GM18867 (cell line): ENCODE data around the gene FOXB2.
"Not testable (repeated sequence)": the region's sequence is repeated elsewhere in the genome, so short reads cannot be mapped to it uniquely, and the experiment has no call there.

Experiments
- ATAC-seq: cut with Tn5 transposase; IDR thresholded peaks from one replicate; pipeline ENCODE4 v1.9.1; 2021; ENCODE audit warnings: mild to moderate bottlenecking, moderate library complexity; ENCODE audit not compliant: unreplicated experiment

Gene FOXB2

DNA sequence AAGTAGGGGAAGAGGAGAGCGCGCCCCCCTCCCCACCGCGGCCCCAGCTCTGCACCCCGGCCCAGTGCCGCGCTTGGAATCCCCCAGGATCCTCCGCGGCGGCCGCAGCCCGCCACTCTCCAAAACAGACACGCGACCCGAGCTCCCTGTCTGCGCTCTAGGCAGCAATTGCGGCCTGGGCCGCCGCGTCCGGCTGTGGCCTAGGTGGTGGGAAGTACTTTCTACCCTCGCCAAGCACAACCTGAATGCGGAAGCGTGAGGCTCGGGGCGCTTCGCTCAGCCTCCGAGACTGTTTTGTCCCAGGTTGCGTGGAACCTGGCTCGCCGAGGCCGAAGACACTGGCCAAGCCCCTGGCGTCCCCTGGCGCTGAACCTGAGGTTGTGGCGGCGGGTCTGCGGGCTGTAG is 3.3 kb upstream of the FOXB2 start:
- no peak for ATAC-seq

DNA sequence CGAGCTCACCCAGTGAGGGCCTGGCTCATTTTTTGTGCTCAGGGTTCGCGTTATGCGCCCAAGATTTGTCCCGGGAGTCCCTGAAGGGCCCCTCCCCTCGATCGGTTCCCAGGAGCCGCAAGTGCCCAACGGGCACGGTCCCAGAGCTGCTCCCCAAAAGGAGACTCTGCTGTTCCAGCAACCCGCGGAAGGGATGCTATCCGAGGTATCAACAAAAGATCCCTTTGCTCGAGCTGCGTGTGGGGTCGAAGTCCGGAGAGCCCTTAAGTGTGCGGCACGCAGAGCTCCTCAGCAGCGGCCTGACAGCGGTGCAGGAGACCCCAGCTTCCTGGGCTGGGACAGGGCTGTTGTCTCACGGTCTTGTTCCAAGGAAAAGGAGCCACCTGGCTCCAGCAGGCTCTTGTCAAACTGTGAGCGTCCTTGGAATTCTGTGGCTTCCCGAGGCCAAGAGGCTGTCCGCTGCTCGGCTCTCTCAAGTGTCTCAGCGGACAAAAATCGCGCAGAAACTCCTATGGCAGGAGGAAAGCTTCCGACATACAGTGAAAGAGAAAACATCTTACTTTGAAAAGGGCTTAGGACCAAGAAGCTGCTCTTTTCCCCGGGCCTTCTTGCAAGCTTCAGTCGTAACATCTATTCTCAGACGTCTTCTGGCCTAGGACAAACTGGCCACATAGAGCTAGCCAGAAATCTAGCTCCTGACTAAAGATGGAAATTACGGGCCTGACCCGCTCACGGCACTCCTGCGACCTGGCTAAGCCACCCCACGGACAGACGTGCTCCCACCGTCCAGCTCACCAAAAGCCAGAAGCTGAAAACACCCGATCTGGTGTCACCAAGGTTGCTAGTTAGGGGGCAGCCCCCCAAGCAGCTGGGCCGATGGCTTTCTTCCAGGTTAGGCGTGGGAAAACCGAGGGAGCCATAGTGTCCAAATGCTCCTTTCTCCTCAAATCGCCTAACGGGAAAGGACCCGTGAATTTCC is 2.6 kb upstream of the FOXB2 start:
- no peak for ATAC-seq

DNA sequence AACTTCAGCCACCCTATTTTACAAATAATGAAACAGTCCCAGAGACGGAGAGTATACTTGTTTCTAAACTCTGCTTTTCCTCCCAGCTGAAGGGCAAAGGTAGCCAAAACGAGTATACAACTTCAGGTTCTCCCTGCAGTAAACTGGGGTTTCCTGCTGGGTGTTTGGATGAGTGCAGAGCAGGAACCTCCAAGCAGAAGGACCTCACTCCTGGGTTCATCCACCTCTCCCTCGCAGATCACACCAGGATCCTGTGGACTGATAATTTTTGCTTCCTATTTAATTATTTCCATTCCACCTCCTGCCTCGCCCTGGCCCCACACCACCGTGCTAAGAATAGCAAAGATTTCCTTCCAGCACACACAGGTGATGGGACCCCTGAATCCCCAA is 2.0 kb upstream of the FOXB2 start:
- no peak for ATAC-seq

DNA sequence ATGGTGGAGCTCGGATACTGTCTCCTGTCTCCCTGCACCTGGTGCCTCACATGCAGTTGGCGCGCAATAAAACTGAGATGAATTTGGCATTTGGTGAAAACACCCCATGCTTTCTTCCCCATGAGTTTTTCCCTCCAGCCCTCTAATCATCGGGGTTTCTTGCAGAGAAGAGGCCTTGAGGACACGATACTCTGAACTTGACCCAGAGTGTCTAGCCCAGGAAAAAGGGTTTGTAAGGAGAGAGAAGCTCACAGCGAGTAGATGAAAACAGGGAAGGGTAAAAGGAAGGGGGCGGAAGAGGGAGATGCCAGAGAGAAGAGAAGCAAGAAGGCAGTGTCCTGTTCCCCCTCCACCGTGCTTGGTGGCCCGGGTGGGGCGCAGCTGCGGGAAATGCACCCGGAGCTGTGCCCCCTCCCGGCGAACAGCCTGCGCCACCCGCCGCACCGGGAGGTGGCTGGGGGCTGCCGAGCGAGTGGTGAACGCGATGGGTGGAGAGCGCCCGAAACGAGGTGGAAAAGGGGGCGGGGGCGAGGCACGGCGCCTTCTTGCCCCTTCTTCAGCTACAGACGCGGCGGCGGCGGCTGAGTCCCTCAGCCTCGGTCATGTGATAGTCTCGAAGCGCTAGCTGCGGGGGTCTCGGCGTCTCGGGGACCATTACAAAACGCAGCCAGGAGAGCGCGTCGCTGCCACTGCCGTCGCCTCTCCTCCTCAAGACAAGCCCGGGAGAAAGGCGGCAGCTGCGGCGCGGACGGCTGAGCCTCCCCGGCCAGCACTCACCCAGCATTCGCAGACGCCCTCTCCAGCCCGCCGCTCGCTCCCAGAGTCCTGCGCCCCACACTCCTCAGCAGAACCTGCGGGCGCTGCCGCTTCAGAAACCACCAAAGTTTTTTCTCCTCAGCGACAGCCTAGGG is 1.1 kb upstream of the FOXB2 start:
- ATAC-seq = no peak

DNA sequence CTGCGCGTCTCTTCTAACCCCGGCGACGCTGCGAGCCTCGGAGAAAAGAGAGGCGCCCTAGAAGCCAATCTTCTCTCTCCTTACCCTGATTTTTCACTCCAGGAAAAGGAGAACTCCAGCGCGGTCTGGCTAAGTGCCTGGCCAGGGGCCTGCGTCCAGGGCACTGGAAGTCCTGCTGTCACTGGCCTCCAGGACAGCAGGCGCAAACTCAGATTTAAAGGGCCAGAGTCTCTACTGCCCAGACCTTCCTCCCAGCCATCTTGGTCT is 553 bp upstream of the FOXB2 start:
- ATAC-seq = no peak

DNA sequence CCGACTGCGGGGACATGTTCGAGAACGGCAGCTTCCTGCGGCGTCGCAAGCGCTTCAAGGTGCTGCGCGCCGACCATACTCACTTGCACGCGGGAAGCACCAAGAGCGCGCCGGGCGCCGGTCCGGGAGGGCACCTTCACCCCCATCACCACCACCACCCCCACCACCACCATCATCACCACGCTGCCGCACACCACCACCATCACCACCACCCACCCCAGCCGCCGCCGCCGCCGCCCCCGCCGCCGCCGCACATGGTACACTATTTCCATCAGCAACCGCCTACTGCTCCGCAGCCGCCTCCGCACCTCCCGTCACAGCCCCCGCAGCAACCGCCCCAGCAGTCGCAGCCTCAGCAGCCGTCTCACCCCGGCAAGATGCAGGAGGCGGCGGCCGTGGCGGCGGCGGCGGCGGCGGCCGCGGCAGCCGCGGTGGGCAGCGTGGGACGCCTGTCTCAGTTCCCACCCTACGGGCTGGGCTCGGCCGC is 514 bp downstream of the FOXB2 start:
- no peak for ATAC-seq

DNA sequence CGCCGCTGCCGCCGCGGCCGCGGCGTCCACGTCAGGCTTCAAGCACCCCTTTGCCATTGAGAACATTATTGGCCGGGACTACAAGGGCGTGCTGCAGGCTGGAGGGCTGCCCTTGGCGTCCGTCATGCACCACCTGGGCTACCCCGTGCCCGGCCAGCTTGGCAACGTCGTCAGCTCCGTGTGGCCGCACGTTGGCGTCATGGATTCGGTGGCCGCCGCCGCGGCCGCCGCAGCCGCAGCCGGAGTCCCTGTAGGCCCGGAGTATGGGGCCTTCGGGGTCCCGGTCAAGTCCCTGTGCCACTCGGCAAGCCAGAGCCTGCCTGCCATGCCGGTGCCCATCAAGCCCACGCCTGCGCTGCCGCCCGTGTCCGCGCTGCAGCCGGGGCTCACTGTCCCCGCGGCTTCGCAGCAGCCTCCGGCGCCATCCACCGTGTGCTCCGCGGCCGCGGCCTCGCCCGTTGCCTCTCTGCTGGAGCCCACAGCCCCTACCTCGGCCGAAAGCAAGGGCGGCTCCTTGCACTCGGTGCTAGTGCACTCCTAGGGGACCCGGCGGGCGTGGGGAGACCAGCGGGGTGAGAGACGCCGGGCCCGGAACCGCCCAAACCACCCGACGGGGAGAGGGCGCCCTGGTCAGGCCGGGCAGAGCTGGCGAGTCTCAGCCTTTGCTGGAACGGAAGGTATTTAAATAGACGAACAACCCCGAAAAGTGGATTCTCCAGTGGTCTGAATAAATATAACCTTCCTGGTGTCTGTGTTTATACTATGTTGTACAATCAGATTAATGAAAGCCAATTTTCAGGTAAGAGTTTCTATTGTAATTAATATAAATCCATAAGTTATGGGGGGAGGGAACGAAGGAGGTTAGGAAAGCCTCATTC is 1.2 kb downstream of the FOXB2 start:
- no peak for ATAC-seq

DNA sequence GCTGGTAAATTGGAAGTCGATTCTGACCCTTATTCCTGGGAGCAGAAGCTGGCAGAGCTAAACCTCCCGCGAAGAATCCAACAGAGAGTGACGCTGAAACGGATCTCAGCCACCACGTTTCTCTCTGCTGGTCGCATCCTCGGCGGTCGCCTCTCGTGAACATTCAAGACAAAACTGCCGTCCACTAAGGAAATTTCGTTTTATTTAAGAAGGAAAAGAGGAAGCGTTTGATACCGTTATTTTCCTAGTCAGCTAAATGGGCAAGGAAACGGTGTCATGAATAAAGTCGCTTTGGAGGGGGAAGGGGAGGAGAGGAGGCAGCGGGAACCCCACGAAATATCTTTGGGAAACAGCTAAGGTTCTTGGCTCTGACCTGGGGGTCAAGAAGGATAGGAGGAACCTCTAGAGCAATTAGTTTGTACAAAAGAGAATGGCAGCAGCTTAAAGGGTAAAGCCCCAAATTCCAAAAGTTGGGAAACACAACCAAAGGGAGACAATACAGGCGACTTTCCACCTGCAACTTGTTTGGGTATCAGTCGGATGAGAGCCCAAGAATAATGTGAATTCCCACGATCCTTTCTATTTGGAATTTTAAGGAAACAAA is 1.9 kb downstream of the FOXB2 start:
- no peak for ATAC-seq

DNA sequence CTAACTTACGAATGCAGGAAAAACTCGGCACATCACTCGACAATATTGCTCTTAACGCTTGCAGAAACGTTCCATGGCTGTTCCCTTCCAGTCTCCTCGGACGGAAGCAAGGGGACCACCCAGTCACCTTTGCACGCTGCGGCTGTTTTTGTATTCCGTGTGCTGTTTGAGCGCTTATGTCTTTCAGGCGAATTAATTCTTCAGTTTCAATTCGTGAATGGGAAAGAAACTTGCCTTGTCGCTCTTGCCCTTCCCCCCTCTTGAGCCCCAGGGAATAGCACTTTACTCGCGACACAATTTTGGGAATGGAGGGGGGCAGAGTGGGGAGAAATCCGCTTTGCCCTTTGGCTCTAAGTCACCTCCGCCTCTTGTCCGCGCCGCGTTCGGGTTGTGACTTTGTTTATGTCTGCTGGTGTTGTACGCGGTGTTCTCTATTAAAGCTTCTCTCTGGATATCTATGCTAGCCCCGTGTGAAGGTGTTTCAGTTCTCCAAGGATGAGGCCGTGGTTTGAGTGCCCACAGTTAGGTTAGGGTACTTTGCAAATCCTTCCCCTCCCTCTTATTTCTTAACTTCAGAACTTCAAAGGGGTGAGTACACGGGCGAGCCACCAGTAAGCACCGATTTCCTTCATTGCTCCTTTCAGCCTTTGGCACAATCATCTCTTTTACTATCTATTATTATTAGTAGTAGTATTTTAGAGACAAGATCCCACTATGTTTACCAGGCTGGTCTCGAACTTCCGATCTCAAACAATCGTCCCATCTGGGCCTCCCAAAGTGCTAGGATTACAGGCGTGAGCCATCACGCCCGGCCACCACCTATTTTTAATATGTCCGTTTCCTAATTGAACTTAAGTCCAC is 2.7 kb downstream of the FOXB2 start:
- ATAC-seq = no peak

DNA sequence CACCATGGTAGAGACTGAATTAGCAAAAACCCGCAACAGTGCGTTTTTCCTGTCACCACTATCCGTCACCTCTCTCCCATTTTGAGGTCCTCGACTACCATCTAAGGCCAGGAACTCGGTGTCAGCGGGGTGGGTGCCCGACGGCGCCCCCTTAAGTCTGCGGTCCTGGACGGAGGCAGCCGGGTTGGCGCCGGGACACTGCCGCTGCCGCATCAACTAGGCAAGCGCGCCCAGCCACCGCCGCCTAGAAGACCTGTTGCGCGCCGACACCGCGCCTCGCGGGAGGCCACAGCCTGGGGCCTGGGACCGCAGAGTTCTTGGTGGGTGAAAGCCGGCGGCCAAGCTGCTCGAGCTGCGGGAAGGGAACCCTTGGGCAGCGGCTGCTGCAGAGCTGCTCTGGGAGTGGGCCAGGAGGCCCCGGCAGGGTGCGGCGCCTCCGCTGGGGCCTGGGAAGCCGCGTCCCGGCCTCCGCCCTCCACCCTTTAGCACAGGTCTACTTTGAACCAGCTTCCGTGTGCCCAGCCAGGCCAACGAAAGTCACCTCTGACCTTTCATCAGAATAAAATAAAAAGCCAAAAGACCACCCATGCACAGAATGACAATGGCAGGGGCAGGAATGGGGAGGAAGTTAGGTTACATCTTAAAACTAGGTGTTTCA is 3.5 kb downstream of the FOXB2 start:
- no peak for ATAC-seq

DNA sequence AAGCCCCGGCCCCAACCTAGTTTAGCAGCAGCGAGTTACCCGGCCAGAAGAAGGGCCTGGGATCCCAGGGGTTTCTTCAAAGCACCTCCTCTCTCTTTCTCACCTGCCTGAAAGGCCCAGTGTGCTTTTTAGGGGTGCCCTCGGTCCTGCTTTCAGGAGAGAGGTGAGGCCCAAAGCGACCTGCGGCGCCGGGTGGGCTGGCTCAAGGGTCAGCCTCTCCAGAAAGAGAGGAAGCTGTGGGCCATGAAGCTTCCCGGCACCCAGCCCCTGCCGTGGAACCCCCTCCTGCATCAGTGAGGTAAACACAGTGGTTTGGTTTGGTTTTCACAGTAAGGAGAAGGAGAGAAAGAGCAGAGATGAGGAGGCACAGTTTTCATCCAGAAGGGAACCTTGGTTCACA is 4.3 kb downstream of the FOXB2 start:
- no peak for ATAC-seq

DNA sequence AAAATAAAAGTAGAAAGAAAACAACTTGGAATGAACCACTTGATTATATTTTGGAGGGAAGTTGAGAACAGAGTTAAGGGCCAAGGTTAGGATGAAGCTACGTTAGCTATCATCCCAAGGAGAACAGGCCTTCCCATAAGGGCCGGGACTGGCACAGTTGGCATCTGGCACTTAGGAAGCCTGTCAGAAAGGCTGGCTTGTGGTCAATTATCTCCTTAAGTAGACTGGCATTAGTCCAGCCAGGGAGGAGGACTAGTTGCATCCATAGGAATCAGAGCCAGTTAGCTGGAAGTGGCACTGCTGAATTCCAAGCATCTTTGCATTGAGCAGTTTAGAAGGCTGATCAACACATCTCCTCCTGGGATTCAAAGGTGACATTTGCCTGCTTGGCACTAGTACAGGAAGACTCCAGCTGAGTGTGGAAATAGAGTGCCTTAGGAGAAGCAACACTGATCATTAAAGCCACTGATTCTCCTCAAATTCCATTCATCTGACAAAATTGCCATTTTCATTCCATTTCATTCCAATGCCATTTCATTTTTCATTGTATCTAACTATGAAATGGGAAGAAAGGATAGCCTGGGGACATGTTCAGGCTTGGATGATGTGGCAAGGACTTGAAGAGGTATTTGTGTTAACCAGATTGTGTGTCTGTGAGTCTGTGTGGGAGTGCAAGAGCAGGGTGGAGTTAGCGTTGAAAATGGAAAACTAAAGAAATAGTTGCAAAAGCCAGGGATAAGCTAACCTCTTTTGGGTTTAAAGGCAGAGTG is 5.5 kb downstream of the FOXB2 start:
- ATAC-seq = no peak

DNA sequence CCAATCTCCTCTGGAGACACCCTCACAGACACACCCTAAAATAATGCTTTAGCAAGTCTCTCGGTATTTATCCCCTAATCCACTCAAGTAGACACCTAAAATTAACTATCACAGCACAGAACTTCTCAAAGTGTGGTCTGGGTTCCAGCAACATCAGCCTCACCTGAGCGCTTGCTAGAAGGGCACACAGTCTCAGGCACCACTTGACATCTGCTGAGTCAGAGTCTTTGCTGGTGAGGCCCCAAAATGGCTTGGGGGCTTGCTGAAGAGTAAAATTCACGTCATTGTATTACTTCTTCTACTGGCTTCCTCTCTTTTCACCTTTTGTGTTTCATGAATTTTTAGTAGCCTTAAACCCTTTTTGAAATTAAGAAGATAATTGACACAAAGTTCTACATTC is 9.0 kb downstream of the FOXB2 start:
- no peak for ATAC-seq

DNA sequence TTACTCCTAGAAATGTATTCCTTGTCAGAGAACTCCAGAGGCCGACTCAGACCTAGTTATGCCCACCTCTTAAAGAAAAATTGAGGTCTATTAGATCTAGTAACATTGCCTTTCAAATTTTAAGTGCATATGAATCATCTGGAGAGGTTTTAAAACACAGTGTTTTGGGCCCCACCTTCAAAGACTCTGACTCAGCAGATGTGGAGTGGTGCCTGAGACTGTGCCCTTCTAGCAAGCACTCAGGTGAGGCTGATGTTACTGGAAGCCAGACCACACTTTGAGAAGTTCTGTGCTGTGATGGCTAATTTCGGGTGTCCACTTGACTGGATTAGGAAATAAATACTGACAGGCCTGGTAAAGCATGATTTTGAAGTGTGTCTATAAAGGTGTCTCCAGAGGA is 10.6 kb downstream of the FOXB2 start:
- ATAC-seq = no peak

DNA sequence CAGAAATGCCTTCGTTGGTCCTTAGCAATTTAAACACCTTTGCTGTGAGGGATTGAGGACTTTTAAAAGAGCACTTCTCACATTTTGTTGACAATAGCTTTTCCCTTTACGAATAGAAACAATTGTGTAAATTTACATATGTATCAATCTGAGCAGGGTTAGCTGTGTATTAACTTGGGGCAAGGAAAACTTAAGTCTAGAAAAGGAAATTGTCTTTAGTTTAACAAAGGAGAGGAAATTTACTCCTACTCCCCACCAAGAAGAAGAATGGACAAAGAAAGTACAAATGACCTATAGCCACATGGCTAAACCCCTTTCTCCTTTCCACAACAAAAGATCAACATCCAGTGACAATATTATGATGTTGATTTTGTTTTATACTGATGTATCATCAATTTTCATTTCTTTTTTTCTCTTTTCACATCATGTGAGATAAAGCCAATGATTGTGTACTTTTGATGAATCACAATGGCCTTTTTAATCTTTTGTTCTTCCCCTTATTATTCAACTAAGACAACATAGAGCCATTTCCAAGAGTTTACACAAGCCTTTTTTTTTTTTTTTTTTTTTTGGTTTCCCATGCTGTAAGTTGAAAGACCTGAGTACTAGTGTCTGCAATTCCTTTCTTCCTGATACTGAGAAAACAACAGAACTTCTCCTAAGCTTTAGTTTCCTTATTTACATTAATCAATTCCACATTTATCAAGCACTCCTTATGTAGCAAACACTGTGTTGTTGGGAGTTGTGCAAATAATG is 19.0 kb downstream of the FOXB2 start:
- no peak for ATAC-seq

DNA sequence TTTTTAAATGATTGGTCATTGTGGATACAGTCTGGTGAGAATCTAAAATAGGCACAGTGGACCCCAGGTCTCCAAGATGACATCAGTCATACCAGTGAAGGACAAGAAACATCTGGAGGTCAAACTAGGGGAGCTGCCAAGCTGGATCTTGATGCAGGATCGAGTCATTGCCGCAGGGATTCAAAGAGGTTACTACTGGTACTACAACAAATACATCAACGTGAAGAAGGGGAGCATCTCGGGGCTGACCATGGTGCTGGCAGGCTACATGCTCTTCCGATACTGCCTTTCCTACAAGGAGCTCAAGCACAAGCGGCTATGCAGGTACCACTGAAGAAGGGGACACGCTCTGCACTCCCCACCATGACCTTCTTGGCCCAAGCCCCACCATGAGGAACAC is 20.9 kb downstream of the FOXB2 start:
- no peak for ATAC-seq

DNA sequence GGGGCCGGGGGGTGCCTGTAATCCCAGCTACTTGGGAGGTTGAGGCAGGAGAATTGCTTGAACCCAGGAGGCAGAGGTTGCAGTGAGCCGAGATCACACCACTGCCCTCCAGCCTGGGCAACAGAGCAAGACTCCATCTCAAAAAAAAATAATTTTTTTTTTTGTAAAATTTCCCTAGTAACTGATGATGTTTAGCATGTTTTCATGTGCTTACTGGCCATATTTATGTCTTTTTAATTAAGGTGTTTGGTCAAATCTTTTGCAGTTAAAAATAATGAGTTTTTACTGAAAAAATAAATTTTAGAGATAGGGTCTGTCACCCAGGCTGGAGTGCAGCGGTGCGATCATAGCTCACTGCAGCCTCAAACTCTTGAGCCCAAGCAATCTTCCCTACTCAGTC is 24.3 kb downstream of the FOXB2 start:
- ATAC-seq = not testable (repeated sequence)

DNA sequence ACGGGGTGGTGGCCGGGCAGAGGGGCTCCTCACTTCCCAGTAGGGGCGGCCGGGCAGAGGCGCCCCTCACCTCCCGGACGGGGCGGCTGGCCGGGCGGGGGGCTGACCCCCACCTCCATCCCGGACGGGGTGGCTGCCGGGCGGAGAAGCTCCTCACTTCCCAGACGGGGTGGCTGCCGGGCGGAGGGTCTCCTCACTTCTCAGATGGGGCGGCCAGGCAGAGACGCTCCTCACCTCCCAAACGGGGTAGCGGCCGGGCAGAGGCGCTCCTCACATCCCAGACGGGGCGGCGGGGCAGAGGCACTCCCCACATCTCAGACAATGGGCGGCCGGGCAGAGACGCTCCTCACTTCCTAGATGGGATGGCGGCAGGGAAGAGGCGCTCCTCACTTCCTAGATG is 41.2 kb downstream of the FOXB2 start:
- not testable (repeated sequence) for ATAC-seq
